ENCODE data around the gene UBAC1.
"Not testable (repeated sequence)": the region's sequence is repeated elsewhere in the genome, so short reads cannot be mapped to it uniquely, and the experiment has no call there.

Gene UBAC1

GRCh38 chr9:135948446-135948845 lies 12.7 kb downstream of the UBAC1 start:
- in situ Hi-C loops (cut with HindIII; ENCODE audit: low sequenced_read_pairs) = no loop called here
- DNase-seq (ENCODE audit: low read depth, low spot score) = no peak
- H3K4me3 ChIP-seq (ENCODE audit: low read depth, low read length) = no peak overlapping the region
- no peak for TF ChIP-seq CTCF (IDR thresholded peaks at IDR 0.05; ENCODE audit: low read depth, low read length)

- in situ Hi-C loops (cut with HindIII; ENCODE audit: low sequenced_read_pairs) = no loop called here
Measured at GRCh38 chr9:135947582-135947981, 13.6 kb downstream of the UBAC1 start.

GRCh38 chr9:135947105-135947504 lies 14.1 kb downstream of the UBAC1 start:
- in situ Hi-C loops (cut with HindIII; ENCODE audit: low sequenced_read_pairs); H3K4me3 ChIP-seq (ENCODE audit: low read depth, low read length); DNase-seq (ENCODE audit: low read depth, low spot score): not testable (repeated sequence)

More at GRCh38 chr9:135947582-135947981, 13.6 kb downstream of the UBAC1 start:
- no peak for TF ChIP-seq CTCF (IDR thresholded peaks at IDR 0.05; ENCODE audit: low read depth, low read length)
- DNase-seq (ENCODE audit: low read depth, low spot score) = no peak
- H3K4me3 ChIP-seq (ENCODE audit: low read depth, low read length) = no peak overlapping the region

DNA sequence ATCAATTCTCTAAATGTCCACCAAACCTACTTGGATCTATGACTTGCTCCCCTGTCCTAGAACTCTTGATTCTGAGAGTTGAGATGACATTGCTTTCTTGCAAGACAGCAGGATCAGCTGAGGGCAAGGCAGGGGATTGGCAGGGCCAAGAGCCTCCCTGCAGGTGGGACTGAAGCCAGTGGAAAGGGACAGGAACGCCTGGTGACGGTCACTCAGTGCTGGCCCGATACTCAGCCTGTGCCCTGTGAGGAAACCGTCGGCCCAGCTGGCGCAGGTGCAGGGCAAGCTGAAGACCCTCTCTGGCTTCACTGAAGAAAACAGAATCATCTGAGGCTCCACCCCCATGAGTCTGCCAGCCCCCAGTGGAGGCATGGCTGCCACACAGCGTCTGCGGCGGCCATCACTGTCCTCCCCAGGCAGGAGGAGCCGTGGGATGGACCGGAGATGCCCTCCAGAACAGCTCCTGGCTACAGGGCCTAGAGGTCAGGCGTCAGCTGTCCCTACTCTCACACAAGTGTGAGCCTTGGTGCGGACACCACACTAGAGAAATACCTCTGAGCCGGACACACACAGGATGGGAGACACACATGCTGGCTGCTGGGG lies 14.7 kb downstream of the UBAC1 start:
- in situ Hi-C loops (cut with HindIII; ENCODE audit: low sequenced_read_pairs) = no loop called here
- DNase-seq (ENCODE audit: low read depth, low spot score) = no peak
- no peak for TF ChIP-seq CTCF (IDR thresholded peaks at IDR 0.05; ENCODE audit: low read depth, low read length)
- H3K4me3 ChIP-seq (ENCODE audit: low read depth, low read length) = no peak overlapping the region

GRCh38 chr9:135945969-135946368 lies 15.2 kb downstream of the UBAC1 start:
- no peak overlapping the region for H3K4me3 ChIP-seq (ENCODE audit: low read depth, low read length)
- in situ Hi-C loops (cut with HindIII; ENCODE audit: low sequenced_read_pairs) = no loop called here
- no peak for TF ChIP-seq CTCF (IDR thresholded peaks at IDR 0.05; ENCODE audit: low read depth, low read length)
- DNase-seq (ENCODE audit: low read depth, low spot score) = no peak

DNA sequence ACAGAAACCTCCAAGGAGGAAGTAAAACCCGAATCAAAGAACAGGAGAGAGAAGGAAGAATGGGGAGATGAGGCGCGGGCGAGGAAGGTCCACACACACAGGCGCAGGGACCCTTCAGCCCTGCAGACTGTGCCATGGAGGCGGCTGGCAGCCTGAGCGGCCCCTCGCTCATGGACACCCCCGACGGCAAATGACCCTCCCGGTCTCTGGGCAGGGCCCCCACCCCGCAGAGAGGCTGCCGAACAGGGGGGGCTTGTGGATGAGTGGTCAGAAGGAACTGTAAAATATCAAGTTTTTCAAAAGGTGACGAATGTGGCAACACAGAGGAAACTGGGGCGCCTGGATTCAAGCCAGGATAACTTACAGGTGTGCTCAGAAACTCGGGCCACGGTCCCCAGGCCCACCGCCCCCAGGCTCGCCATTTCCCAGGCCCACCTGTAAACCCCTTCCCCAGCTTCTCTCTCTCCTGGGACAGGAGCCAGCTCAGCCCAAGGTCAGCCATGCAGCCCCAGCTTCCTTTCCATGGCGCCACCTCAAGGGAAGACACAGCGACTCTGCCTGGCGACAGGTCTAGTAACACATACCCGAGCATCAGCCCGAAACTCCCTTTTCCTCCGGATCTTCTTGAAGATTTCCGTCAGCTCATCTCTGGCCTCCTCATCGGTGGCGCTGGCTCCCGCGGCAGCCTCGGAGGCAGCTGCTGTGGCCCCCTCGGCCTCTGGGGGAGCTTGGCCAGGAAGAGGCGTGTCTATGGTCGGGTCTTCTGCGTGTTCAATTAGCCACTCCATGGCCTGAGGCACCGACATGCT lies 16.5 kb downstream of the UBAC1 start:
- in situ Hi-C loops (cut with HindIII; ENCODE audit: low sequenced_read_pairs) = no loop called here
- no peak overlapping the region for H3K4me3 ChIP-seq (ENCODE audit: low read depth, low read length)
- no peak for DNase-seq (ENCODE audit: low read depth, low spot score)
- TF ChIP-seq CTCF (IDR thresholded peaks at IDR 0.05; ENCODE audit: low read depth, low read length) = no peak

GRCh38 chr9:135943604-135944003 lies 17.6 kb downstream of the UBAC1 start:
- DNase-seq (ENCODE audit: low read depth, low spot score); H3K4me3 ChIP-seq (ENCODE audit: low read depth, low read length); in situ Hi-C loops (cut with HindIII; ENCODE audit: low sequenced_read_pairs): not testable (repeated sequence)
